Fibroblast of the aortic adventitia (primary cell): ENCODE results near the gene SDE2. TPM values are rescaled to one million over a fixed set of nuclear protein-coding genes. Genes with fewer than 3 reads are reported as not detected.
"Not testable (repeated sequence)": the region's sequence is repeated elsewhere in the genome, so short reads cannot be mapped to it uniquely, and the experiment has no call there.

Experiments
- DNase-seq: peaks from one replicate; pipeline ENCODE4 v3.0.0-alpha.2; 2010; ENCODE audit warnings: low read depth
- H3K4me3 ChIP-seq: 2 replicates; pipeline ENCODE4 v1.5.1; 2011; ENCODE audit warnings: low read depth, mild to moderate bottlenecking, control low read depth, low read length, moderate library complexity
- total RNA-seq: library from RNA; depleted of rRNA; stranded (reverse); fragments of >200 nt; gene quantifications from 2 replicates; pipeline ENCODE4 v1.2.3, GENCODE V29; 2012; ENCODE audit warnings: low replicate concordance
- TF ChIP-seq, protein P1 (sequence below): IDR thresholded peaks from 2 replicates; pipeline ENCODE4 v1.5.1; 2011; ENCODE audit warnings: mild to moderate bottlenecking, low read length, control low read depth, inconsistent platforms; ENCODE audit not compliant: insufficient read depth

The SDE2 gene
- total RNA-seq, 1 donor, result 21.6 TPM

DNA sequence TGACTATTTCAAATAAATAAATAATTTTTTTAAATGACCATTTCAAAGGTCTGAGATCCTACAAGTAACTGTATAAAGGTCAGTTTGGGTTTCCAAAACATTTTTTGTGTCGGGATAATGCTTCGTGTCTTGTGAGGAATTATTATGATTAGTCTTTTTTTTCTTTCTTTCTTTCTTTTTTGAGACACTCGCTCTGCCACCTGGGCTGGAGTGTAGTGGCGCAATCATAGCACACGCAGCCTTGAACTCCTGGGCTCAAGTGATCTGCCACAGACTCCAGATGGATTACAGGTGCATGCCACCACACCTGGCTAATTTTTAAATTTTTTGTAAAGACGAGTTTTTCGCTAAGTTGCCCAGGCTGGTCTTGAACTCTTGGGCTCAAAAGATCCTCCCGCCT lies 1.9 kb upstream of the SDE2 start:
- TF ChIP-seq, protein P1, sequence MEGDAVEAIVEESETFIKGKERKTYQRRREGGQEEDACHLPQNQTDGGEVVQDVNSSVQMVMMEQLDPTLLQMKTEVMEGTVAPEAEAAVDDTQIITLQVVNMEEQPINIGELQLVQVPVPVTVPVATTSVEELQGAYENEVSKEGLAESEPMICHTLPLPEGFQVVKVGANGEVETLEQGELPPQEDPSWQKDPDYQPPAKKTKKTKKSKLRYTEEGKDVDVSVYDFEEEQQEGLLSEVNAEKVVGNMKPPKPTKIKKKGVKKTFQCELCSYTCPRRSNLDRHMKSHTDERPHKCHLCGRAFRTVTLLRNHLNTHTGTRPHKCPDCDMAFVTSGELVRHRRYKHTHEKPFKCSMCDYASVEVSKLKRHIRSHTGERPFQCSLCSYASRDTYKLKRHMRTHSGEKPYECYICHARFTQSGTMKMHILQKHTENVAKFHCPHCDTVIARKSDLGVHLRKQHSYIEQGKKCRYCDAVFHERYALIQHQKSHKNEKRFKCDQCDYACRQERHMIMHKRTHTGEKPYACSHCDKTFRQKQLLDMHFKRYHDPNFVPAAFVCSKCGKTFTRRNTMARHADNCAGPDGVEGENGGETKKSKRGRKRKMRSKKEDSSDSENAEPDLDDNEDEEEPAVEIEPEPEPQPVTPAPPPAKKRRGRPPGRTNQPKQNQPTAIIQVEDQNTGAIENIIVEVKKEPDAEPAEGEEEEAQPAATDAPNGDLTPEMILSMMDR, result no peak
- H3K4me3 ChIP-seq, result no peak overlapping the region
- DNase-seq, result no peak

DNA sequence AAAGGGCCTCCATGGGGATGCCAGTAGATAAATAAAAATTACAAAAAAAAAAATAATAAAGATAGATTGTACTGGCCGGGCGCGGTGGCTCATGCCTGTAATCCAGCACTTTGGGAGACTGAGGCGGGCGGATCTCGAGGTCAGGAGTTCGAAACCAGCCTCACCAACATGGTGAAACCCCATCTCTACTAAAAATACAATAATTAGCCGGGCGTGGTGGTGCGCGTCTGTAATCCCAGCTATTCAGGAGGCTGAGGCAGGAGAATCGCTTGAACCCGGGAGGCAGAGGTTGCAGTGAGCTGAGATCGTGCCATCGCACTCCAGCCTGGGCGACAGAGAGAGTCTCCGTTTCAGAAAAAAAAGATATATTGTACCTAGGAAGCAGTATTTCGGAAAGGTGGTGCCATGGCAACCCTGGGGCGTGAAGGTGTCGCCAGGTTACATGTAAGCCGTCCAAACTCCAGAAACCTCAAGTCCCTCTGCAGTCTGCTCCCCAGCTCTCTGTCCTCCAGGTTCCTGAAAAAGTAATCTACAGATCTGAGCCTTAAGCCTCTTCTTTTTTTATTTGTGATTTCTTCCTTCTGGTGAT lies 1.4 kb upstream of the SDE2 start:
- DNase-seq, result not testable (repeated sequence)

DNA sequence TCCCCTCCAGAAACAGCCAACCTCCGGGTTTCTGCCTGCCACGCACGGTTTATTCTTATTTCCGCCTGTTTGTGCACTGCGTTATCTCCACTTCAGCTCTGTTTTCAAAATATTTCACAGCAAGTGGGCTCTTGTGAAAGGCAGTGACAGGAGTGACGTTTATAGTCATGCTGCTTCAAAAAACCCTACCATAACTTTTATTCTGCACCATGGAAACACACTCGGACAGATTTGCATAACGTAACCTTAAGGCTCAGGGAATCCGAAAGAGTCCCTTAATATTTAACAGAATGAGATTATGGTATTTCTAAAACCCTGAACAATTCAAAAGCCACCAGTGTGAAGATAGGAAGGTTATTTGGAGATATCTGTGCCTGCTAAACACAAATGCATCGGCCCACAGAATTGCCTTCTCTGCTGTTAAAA lies 782 bp upstream of the SDE2 start:
- peak overlapping the region; percentile 55 for H3K4me3 ChIP-seq
- DNase-seq, result peak; percentile 47
- TF ChIP-seq, protein P1, result no peak

More for the DNA sequence above, 1.4 kb upstream of the SDE2 start:
- not testable (repeated sequence) for H3K4me3 ChIP-seq

DNA sequence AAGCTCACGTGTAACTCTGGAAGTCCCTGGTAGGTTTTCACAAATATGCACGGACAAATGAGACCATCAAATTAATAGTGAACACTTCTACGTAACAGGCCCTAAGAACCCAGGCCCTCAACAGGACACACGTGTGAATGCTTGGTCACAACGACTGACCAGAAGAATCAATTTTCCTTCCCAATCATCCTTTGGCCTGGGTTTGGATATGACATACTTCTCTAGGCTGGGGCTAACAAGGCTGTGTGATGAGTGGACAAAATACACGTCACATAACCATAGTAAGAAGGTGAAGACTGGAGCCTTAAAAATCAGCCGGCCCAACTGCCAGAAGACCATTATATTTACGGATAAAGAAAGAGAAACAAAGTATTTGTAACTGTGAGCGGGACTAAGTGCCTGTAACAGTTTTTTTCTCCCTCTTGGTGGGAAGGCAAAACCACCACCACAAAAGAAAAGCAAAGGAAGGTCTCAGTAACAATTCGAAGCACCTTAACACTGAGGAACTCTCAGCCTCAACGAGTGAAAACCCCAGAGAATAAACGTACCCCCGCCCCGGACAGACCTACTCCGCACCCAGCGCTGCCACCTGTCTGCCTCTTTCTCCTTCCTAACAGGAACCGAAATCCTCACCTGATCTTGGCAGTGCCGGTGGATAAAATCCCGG lies 450 bp downstream of the SDE2 start:
- peak; percentile 39 for DNase-seq
- TF ChIP-seq, protein P1, result no peak
- peak overlapping the region; percentile 96 for H3K4me3 ChIP-seq

DNA sequence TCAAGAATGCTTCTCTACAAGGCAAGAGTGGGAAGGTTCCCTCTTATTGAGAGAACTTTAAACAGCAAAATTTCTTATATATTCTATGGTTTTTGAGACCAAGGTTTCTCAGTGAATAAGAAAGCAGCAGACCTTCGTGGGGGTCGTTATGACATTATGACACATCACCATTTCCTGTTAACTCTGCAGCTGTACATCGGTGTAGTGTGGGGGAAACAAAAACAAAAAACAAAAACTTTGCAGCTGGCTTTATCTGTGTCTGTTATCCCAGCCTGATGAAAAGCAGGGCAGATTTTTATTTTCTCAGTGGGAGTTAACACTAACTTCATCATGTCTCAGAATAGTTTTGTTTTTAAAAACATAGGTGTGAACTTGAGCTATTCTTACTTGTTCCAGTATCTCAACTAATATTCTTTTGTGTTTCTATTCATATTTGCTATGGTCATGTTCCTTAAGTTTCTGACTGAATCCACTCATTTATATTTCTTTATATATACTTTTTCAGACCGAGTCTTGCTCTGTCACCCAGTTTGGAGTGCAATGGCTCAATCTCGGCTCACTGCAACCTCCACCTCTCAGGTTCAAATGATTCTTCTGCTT lies 2.1 kb downstream of the SDE2 start:
- TF ChIP-seq, protein P1, result no peak
- no peak overlapping the region for H3K4me3 ChIP-seq
- peak; percentile 7 for DNase-seq

DNA sequence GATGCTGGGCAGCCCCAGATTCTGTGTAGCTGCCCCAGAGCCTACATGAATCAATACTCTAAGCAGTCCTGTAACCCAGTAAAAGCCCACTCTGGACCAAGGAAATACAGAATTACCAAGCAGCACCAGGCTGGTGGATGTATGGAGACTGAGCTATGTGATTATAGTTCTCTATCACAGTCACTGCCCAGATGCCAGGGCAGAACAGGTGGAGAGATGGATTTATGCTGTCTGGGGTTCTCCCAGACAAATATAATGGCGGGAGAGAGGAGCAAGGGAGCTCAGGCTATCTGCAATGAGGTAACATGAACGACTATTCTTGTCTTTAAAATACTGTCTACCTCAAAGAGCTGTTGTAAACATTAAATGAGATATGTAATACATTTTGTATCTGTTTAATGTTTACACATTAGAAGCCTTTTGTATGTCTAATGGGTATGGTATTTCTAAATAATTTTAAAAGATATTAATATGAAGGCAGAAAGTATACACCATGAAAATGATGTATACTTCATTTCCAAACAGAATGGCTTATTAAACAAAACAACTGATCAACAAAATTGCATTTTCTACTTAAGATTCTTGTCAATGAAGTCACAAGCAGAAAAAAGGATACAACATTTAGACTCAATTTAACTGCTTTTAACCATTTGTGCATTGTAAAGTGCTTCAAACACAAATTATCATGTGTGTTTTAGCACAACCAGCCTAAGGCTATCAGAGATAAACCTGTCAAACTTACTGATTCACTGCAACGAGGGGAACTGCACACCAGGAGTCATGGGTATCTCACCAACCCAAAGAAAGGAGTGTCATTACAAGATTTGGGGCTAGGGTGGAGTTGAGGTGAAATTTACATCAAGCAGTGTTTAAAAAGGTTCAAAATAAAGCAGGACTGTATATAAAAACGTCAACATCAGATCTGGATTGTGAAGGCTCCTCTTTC lies 3.0 kb downstream of the SDE2 start:
- TF ChIP-seq, protein P1, result no peak
- no peak overlapping the region for H3K4me3 ChIP-seq
- no peak for DNase-seq
